Hindlimb muscle (tissue), 1 donor: ENCODE results near the gene MMAA. TPM values are rescaled to one million over a fixed set of nuclear protein-coding genes. Genes with fewer than 3 reads are reported as not detected.
A peak's percentile ranks its signal among the peaks of the same experiment; 100 is the strongest.
"Not testable (repeated sequence)": the region's sequence is repeated elsewhere in the genome, so short reads cannot be mapped to it uniquely, and the experiment has no call there.

Source experiments
- DNase-seq: peaks from one replicate; pipeline ENCODE4 v3.0.0-alpha.2; 2013
- polyA plus RNA-seq: library from polyadenylated mRNA; unstranded; fragments of 120-200 nt; gene quantifications from one replicate; pipeline ENCODE4 v1.2.1, GENCODE V29; 2013; ENCODE audit not compliant: insufficient read length

MMAA gene
- polyA plus RNA-seq, 1 donor: 6.3 TPM

GRCh38 chr4:145635630-145636029 lies 16.4 kb downstream of the MMAA start:
- DNase-seq: no peak

GRCh38 chr4:145639186-145639698 lies 20.1 kb downstream of the MMAA start:
- DNase-seq: no peak

- DNase-seq: not testable (repeated sequence)
Measured at GRCh38 chr4:145640236-145640635, 21.1 kb downstream of the MMAA start.

- no peak for DNase-seq
Measured at GRCh38 chr4:145643295-145643694, 24.1 kb downstream of the MMAA start.

GRCh38 chr4:145644699-145645098 lies 25.5 kb downstream of the MMAA start:
- no peak for DNase-seq

GRCh38 chr4:145656156-145656555 lies 37.0 kb downstream of the MMAA start:
- DNase-seq: no peak

- no peak for DNase-seq
Measured at GRCh38 chr4:145660064-145660463, 40.9 kb downstream of the MMAA start.

GRCh38 chr4:145663194-145663593 lies 44.0 kb downstream of the MMAA start:
- no peak for DNase-seq

- no peak for DNase-seq
Measured at GRCh38 chr4:145665773-145666172, 46.6 kb downstream of the MMAA start.

- no peak for DNase-seq
Measured at GRCh38 chr4:145670422-145670821, 51.2 kb downstream of the MMAA start.

GRCh38 chr4:145679520-145679919 lies 60.3 kb downstream of the MMAA start:
- DNase-seq: peak; percentile 6

GRCh38 chr4:145679991-145680455 lies 60.8 kb downstream of the MMAA start, which contains the start of gene C4orf51:
Gene C4orf51, plus strand, starts transcription at chr4:145680146. Its CDS starts 58 bp downstream, at chr4:145680204.
- peak; percentile 5 for DNase-seq

- no peak for DNase-seq
Measured at GRCh38 chr4:145680902-145681301, 61.7 kb downstream of the MMAA start.

- DNase-seq: no peak
Measured at GRCh38 chr4:145681518-145681917, 62.3 kb downstream of the MMAA start.

GRCh38 chr4:145681956-145682355 lies 62.8 kb downstream of the MMAA start:
- no peak for DNase-seq

- DNase-seq: no peak
Measured at GRCh38 chr4:145686991-145687390, 67.8 kb downstream of the MMAA start.

GRCh38 chr4:145690610-145691009 lies 71.4 kb downstream of the MMAA start:
- DNase-seq: no peak

GRCh38 chr4:145691416-145691815 lies 72.2 kb downstream of the MMAA start:
- not testable (repeated sequence) for DNase-seq

- DNase-seq: no peak
Measured at GRCh38 chr4:145694929-145695328, 75.7 kb downstream of the MMAA start.

- no peak for DNase-seq
Measured at GRCh38 chr4:145697332-145697731, 78.1 kb downstream of the MMAA start.

GRCh38 chr4:145698507-145698906 lies 79.3 kb downstream of the MMAA start:
- no peak for DNase-seq

GRCh38 chr4:145703850-145704497 lies 84.8 kb downstream of the MMAA start:
- DNase-seq: no peak

- no peak for DNase-seq
Measured at GRCh38 chr4:145709336-145709735, 90.2 kb downstream of the MMAA start.
